HFFc6 (cell line): ENCODE data around the gene SMYD3. TPM values are rescaled to one million over a fixed set of nuclear protein-coding genes. Genes with fewer than 3 reads are reported as not detected.

Experiments
- DNase-seq: peaks from one replicate; pipeline ENCODE4 v3.0.0-alpha.2; 2018
- H3K27ac Mint-ChIP-seq: 2 replicates; pipeline ENCODE4 v1.8.0; 2020; ENCODE audit warnings: mild to moderate bottlenecking, mixed read lengths
- H3K27me3 Mint-ChIP-seq: 2 replicates; pipeline ENCODE4 v1.8.0; 2021; ENCODE audit warnings: mild to moderate bottlenecking, moderate library complexity, mixed read lengths; ENCODE audit not compliant: insufficient read depth
- H3K36me3 Mint-ChIP-seq: 2 replicates; pipeline ENCODE4 v1.8.0; 2021; ENCODE audit warnings: low read depth, mixed read lengths
- H3K4me1 Mint-ChIP-seq: 2 replicates; pipeline ENCODE4 v1.8.0; 2020; ENCODE audit warnings: low read depth, mixed read lengths
- H3K4me3 Mint-ChIP-seq: 2 replicates; pipeline ENCODE4 v1.8.0; 2020; ENCODE audit warnings: mild to moderate bottlenecking, moderate library complexity, mixed read lengths
- H3K9me3 Mint-ChIP-seq: 2 replicates; pipeline ENCODE4 v1.8.0; 2020; ENCODE audit warnings: mild to moderate bottlenecking, mixed read lengths
- total RNA-seq, 6 experiments: library from RNA; stranded (reverse); fragmentation: NEBNext Ultra II Directional; extraction: Animal tissue kit (Norgen Biotek cat#: 25700); gene quantifications; 2 replicates in 1 of 6; 3 replicates in 5 of 6; pipeline ENCODE4 v1.2.3, GENCODE V29; 2021
- TF ChIP-seq, protein P1 (sequence below): fragments of 200-600 bp; sonication (generic); IDR thresholded peaks from 2 replicates; pipeline ENCODE4 v1.5.0; 2021; ENCODE audit warnings: antibody characterized with exemption, mild to moderate bottlenecking

SMYD3 gene
- total RNA-seq, 6 experiments from 2014 or later: 28.4 to 37.9 (median 31.2) TPM

DNA sequence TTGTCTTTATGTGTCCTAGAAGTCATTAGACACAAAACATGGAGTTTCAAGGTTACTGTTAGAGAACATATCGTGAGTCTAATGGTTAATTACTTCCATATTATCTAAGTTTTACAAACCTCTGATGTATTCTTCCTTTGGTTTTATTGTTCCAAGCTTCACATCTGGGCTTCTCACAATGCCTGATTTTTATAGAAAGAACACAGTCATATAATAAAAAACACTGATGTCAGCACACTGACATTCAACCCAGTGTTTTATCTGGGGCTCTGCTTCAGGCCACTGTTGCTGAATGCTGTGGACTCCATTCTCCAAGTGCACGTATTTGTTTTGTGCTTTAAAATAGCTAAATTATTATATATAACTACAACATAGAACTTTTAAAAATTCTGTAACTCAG, 232.9 kb downstream of the SMYD3 start:
- Mint-ChIP-seq H3K4me3 (no peak overlapping the region), H3K27ac (no peak overlapping the region), H3K27me3 (no peaks in the 10 kb centered on the region), H3K4me1 (peaks cover 20% of the 10 kb centered on the region), H3K9me3 (no peaks in the 10 kb centered on the region), H3K36me3 (no peaks in the 10 kb centered on the region)
- TF ChIP-seq, protein P1, sequence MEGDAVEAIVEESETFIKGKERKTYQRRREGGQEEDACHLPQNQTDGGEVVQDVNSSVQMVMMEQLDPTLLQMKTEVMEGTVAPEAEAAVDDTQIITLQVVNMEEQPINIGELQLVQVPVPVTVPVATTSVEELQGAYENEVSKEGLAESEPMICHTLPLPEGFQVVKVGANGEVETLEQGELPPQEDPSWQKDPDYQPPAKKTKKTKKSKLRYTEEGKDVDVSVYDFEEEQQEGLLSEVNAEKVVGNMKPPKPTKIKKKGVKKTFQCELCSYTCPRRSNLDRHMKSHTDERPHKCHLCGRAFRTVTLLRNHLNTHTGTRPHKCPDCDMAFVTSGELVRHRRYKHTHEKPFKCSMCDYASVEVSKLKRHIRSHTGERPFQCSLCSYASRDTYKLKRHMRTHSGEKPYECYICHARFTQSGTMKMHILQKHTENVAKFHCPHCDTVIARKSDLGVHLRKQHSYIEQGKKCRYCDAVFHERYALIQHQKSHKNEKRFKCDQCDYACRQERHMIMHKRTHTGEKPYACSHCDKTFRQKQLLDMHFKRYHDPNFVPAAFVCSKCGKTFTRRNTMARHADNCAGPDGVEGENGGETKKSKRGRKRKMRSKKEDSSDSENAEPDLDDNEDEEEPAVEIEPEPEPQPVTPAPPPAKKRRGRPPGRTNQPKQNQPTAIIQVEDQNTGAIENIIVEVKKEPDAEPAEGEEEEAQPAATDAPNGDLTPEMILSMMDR: no peak
- DNase-seq: no peak

- DNase-seq: no peak
- TF ChIP-seq, protein P1: no peak
- Mint-ChIP-seq H3K27ac (no peak overlapping the region), H3K36me3 (no peaks in the 10 kb centered on the region), H3K4me1 (peaks cover 20% of the 10 kb centered on the region), H3K4me3 (no peak overlapping the region), H3K9me3 (no peaks in the 10 kb centered on the region), H3K27me3 (no peaks in the 10 kb centered on the region; the same call in 1 of the 2 replicates)
Measured at GRCh38 chr1:246271516-246271915, 235.6 kb downstream of the SMYD3 start.

GRCh38 chr1:246270236-246270635, 236.8 kb downstream of the SMYD3 start:
- DNase-seq: no peak
- H3K27ac Mint-ChIP-seq: no peak overlapping the region
- no peaks in the 10 kb centered on the region for H3K36me3 Mint-ChIP-seq
- no peak overlapping the region for H3K4me3 Mint-ChIP-seq
- no peaks in the 10 kb centered on the region for H3K9me3 Mint-ChIP-seq
- H3K4me1 Mint-ChIP-seq: peaks cover 29% of the 10 kb centered on the region
- H3K27me3 Mint-ChIP-seq: no peaks in the 10 kb centered on the region; the same call in 1 of the 2 replicates
- TF ChIP-seq, protein P1: no peak

GRCh38 chr1:246269466-246269865, 237.6 kb downstream of the SMYD3 start:
- no peak overlapping the region for H3K4me3 Mint-ChIP-seq
- H3K27ac Mint-ChIP-seq: no peak overlapping the region
- TF ChIP-seq, protein P1: no peak
- no peaks in the 10 kb centered on the region for H3K36me3 Mint-ChIP-seq
- DNase-seq: no peak
- peaks cover 30% of the 10 kb centered on the region for H3K4me1 Mint-ChIP-seq
- no peaks in the 10 kb centered on the region; the same call in 1 of the 2 replicates for H3K27me3 Mint-ChIP-seq
- no peaks in the 10 kb centered on the region for H3K9me3 Mint-ChIP-seq

DNA sequence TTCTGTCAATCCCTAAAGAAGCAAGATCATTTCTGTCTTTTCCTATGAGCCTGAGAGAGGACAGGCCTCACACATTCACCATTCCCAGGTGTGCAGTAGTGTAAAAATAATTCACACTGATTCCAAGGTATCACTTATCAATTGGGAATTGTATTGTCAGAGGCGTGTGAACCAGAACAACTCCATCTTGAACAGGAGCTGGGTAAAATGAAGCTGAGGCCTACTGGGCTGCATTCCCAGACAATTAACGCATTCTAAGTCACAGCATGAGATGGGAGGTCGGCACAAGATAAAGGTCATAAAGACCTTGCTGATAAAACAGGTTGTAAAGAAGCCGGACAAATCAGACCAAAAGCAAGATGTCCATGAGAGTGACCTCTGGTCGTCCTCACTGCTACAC, 239.2 kb downstream of the SMYD3 start:
- Mint-ChIP-seq H3K27me3 (no peaks in the 10 kb centered on the region; the same call in 1 of the 2 replicates), H3K27ac (no peak overlapping the region), H3K36me3 (no peaks in the 10 kb centered on the region), H3K4me3 (no peak overlapping the region), H3K4me1 (peaks cover 24% of the 10 kb centered on the region), H3K9me3 (no peaks in the 10 kb centered on the region)
- DNase-seq: no peak
- TF ChIP-seq, protein P1: no peak

DNA sequence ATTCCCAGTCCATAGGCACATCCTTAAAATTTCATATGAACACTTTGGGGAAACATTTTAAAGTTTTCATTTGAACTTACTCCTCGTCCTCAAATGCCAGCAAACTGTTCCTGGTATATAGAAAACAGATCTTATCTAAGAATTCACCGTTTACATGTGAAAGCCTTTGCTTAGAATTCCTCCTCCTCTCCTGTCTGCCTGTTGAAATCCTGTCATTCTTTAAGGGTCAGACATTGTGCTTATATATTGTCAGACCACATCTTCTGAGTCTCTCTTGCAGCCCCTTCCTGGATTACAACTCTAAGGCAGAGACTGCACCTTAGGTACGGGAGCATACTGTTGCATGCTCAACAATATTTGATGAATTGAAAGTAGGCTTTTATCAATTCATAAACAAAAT, 239.7 kb downstream of the SMYD3 start:
- TF ChIP-seq, protein P1: no peak
- DNase-seq: no peak
- H3K27ac Mint-ChIP-seq: no peak overlapping the region
- peaks cover 25% of the 10 kb centered on the region for H3K4me1 Mint-ChIP-seq
- H3K36me3 Mint-ChIP-seq: no peaks in the 10 kb centered on the region
- H3K27me3 Mint-ChIP-seq: no peaks in the 10 kb centered on the region; the same call in 1 of the 2 replicates
- no peaks in the 10 kb centered on the region for H3K9me3 Mint-ChIP-seq
- H3K4me3 Mint-ChIP-seq: no peak overlapping the region
